Upper lobe of right lung (tissue), 1 donor: ENCODE measurements around the gene MICB. TPM values are rescaled to one million over a fixed set of nuclear protein-coding genes. Genes with fewer than 3 reads are reported as not detected.
"Not testable (repeated sequence)": the region's sequence is repeated elsewhere in the genome, so short reads cannot be mapped to it uniquely, and the experiment has no call there.

Experiments used
- ATAC-seq: fragments of 200-7000 bp; cut with Tn5 transposase; one replicate; pipeline ENCODE4 v1.9.1; 2020; ENCODE audit warnings: mild to moderate bottlenecking, moderate library complexity
- DNase-seq: peaks from one replicate; pipeline ENCODE4 v3.0.0-alpha.2; 2020
- H3K27ac ChIP-seq: fragments of 200-600 bp; one replicate; pipeline ENCODE4 v1.8.0; 2022
- H3K27me3 ChIP-seq: fragments of 200-600 bp; one replicate; pipeline ENCODE4 v1.8.0; 2022; ENCODE audit warnings: mild to moderate bottlenecking
- H3K36me3 ChIP-seq: fragments of 200-600 bp; one replicate; pipeline ENCODE4 v1.8.0; 2022
- H3K4me1 ChIP-seq: fragments of 200-600 bp; one replicate; pipeline ENCODE4 v1.8.0; 2022
- H3K4me3 ChIP-seq: fragments of 200-600 bp; one replicate; pipeline ENCODE4 v1.8.0; 2022; ENCODE audit warnings: mild to moderate bottlenecking
- H3K9me3 ChIP-seq: fragments of 200-600 bp; one replicate; pipeline ENCODE4 v1.8.0; 2022
- CTCF ChIP-seq: fragments of 200-600 bp; IDR thresholded peaks from one replicate; pipeline ENCODE4 v1.8.0; 2022; ENCODE audit warnings: antibody characterized with exemption
- intact Hi-C: fragments of 100-400 bp; cut with DNase I; formaldehyde crosslinking; loops from one replicate; pipeline ENCODE4 v1.11.0; 2022
- total RNA-seq: library from RNA; stranded (reverse); fragmentation: NEBNext Ultra II Directional; extraction: Animal tissue kit (Norgen Biotek cat#: 25700); gene quantifications from one replicate; pipeline ENCODE4 v1.2.1, GENCODE V29; 2021
- donor health status: DM: no; HTN: yes; CAD: no; lungs with severe emphysema.

Gene MICB
- total RNA-seq, 1 donor from 2014 or later: 8.2 TPM

- intact Hi-C loops: no loop called here
- no peak overlapping the region for H3K27ac ChIP-seq
- DNase-seq: no peak
- TF ChIP-seq CTCF: no peak
- no peak overlapping the region for H3K4me3 ChIP-seq
- no peaks in the 10 kb centered on the region for H3K36me3 ChIP-seq
- H3K4me1 ChIP-seq: no peaks in the 10 kb centered on the region
- no peaks in the 10 kb centered on the region for H3K9me3 ChIP-seq
- no peaks in the 10 kb centered on the region for H3K27me3 ChIP-seq
- ATAC-seq: no peak
Measured at GRCh38 chr6:31485055-31485454, 12.9 kb upstream of the MICB start.

GRCh38 chr6:31486065-31486837, 11.7 kb upstream of the MICB start:
- ATAC-seq: peak; percentile 61
- H3K36me3 ChIP-seq, H3K9me3 ChIP-seq, H3K4me1 ChIP-seq, intact Hi-C loops, H3K27me3 ChIP-seq, H3K4me3 ChIP-seq, DNase-seq, H3K27ac ChIP-seq: not testable (repeated sequence)

GRCh38 chr6:31487674-31488073, 10.3 kb upstream of the MICB start:
- H3K9me3 ChIP-seq, H3K36me3 ChIP-seq, H3K27me3 ChIP-seq, intact Hi-C loops, H3K4me1 ChIP-seq, H3K4me3 ChIP-seq, DNase-seq, H3K27ac ChIP-seq, ATAC-seq: not testable (repeated sequence)

- H3K4me1 ChIP-seq: peaks cover 5% of the 10 kb centered on the region
- ATAC-seq (no peak), DNase-seq (no peak)
- H3K4me3 ChIP-seq: no peak overlapping the region
- intact Hi-C loops: no loop called here
- no peaks in the 10 kb centered on the region for H3K36me3 ChIP-seq
- TF ChIP-seq CTCF: no peak
- no peaks in the 10 kb centered on the region for H3K9me3 ChIP-seq
- no peak overlapping the region for H3K27ac ChIP-seq
- no peaks in the 10 kb centered on the region for H3K27me3 ChIP-seq
Measured at GRCh38 chr6:31489086-31489485, 8.9 kb upstream of the MICB start.

- Histone ChIP-seq H3K4me1 (peaks cover 6% of the 10 kb centered on the region), H3K9me3 (no peaks in the 10 kb centered on the region), H3K36me3 (no peaks in the 10 kb centered on the region), H3K27me3 (no peaks in the 10 kb centered on the region), H3K4me3 (no peak overlapping the region), H3K27ac (no peak overlapping the region)
- no peak for ATAC-seq
- DNase-seq: peak; percentile 40
- intact Hi-C loops: no loop called here
- no peak for TF ChIP-seq CTCF
Measured at GRCh38 chr6:31490115-31490873, 7.7 kb upstream of the MICB start.

- H3K36me3 ChIP-seq, DNase-seq, H3K27ac ChIP-seq, ATAC-seq, H3K9me3 ChIP-seq, H3K27me3 ChIP-seq, intact Hi-C loops: not testable (repeated sequence)
- Histone ChIP-seq H3K4me1 (peaks cover 19% of the 10 kb centered on the region), H3K4me3 (peak overlapping the region; percentile 70)
Measured at GRCh38 chr6:31493550-31493874, 4.4 kb upstream of the MICB start.

- intact Hi-C loops: no loop called here
Measured at GRCh38 chr6:31493875-31494694, 3.9 kb upstream of the MICB start.

More at GRCh38 chr6:31493875-31494694, 3.9 kb upstream of the MICB start:
- Histone ChIP-seq H3K27me3 (no peaks in the 10 kb centered on the region), H3K36me3 (no peaks in the 10 kb centered on the region), H3K27ac (peak overlapping the region; percentile 77), H3K4me1 (peaks cover 19% of the 10 kb centered on the region), H3K4me3 (peak overlapping the region; percentile 70), H3K9me3 (no peaks in the 10 kb centered on the region)
- peak; percentile 93 for DNase-seq
- ATAC-seq: peak; percentile 88
- peak; percentile 78 for TF ChIP-seq CTCF
